ENCODE results near the gene GPRC5B.
A peak's percentile ranks its signal among the peaks of the same experiment; 100 is the strongest.

GPRC5B gene

GRCh38 chr16:19835196-19835595 is 49.5 kb downstream of the GPRC5B start:
- peaks cover 20% of the 10 kb centered on the region for H3K4me1 ChIP-seq (ENCODE audit: control insufficient read depth, insufficient read depth, low read length)
- H3K4me3 ChIP-seq (ENCODE audit: low read length) = no peak overlapping the region
- H3K27me3 ChIP-seq (ENCODE audit: control insufficient read depth, insufficient read depth, low read length) = no peaks in the 10 kb centered on the region
- no peak overlapping the region for H3K9ac ChIP-seq (ENCODE audit: low read length)
- H3K36me3 ChIP-seq (ENCODE audit: control insufficient read depth, insufficient read depth, low read length) = no peaks in the 10 kb centered on the region
- H3K9me3 ChIP-seq (ENCODE audit: control insufficient read depth, low read length) = no peaks in the 10 kb centered on the region

- Histone ChIP-seq H3K36me3 (ENCODE audit: control insufficient read depth, insufficient read depth, low read length) (no peaks in the 10 kb centered on the region), H3K4me3 (ENCODE audit: low read length) (no peak overlapping the region), H3K9ac (ENCODE audit: low read length) (no peak overlapping the region), H3K4me1 (ENCODE audit: control insufficient read depth, insufficient read depth, low read length) (peaks cover 32% of the 10 kb centered on the region), H3K27me3 (ENCODE audit: control insufficient read depth, insufficient read depth, low read length) (no peaks in the 10 kb centered on the region), H3K9me3 (ENCODE audit: control insufficient read depth, low read length) (no peaks in the 10 kb centered on the region)
These were observed 51.1 kb downstream of the GPRC5B start for GRCh38 chr16:19833581-19833980.

DNA sequence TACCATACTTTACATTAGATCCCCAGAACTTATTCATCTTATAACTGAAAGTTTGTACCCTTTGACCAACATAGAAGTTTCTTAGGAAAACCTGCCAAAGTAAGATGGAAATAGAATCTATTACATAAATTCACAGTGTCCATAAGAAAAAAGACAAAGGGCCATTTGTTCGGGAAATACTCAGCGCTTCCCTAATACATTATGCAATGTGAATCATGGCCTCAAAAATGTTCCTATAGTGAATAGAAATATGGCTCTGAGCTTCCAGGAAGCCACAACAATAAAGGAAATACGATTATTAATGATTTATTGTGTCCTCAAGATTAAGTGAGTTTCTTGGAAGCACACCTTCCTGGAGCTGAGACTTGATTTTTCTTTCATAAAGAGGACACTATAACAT is 51.5 kb downstream of the GPRC5B start:
- H3K27me3 ChIP-seq (ENCODE audit: control insufficient read depth, insufficient read depth, low read length) = no peaks in the 10 kb centered on the region
- no peaks in the 10 kb centered on the region for H3K9me3 ChIP-seq (ENCODE audit: control insufficient read depth, low read length)
- H3K4me1 ChIP-seq (ENCODE audit: control insufficient read depth, insufficient read depth, low read length) = peaks cover 30% of the 10 kb centered on the region
- H3K36me3 ChIP-seq (ENCODE audit: control insufficient read depth, insufficient read depth, low read length) = no peaks in the 10 kb centered on the region
- H3K4me3 ChIP-seq (ENCODE audit: low read length) = no peak overlapping the region
- no peak overlapping the region for H3K9ac ChIP-seq (ENCODE audit: low read length)

- no peaks in the 10 kb centered on the region for H3K36me3 ChIP-seq (ENCODE audit: control insufficient read depth, insufficient read depth, low read length)
- H3K9ac ChIP-seq (ENCODE audit: low read length) = no peak overlapping the region
- H3K4me1 ChIP-seq (ENCODE audit: control insufficient read depth, insufficient read depth, low read length) = peaks cover 27% of the 10 kb centered on the region
- no peaks in the 10 kb centered on the region for H3K27me3 ChIP-seq (ENCODE audit: control insufficient read depth, insufficient read depth, low read length)
- no peaks in the 10 kb centered on the region for H3K9me3 ChIP-seq (ENCODE audit: control insufficient read depth, low read length)
- no peak overlapping the region for H3K4me3 ChIP-seq (ENCODE audit: low read length)
These were observed 53.0 kb downstream of the GPRC5B start for GRCh38 chr16:19831678-19832077.

GRCh38 chr16:19830902-19831560 is 53.6 kb downstream of the GPRC5B start:
- H3K9me3 ChIP-seq (ENCODE audit: control insufficient read depth, low read length) = no peaks in the 10 kb centered on the region
- peaks cover 27% of the 10 kb centered on the region for H3K4me1 ChIP-seq (ENCODE audit: control insufficient read depth, insufficient read depth, low read length)
- H3K9ac ChIP-seq (ENCODE audit: low read length) = peak overlapping the region; percentile 16
- H3K27me3 ChIP-seq (ENCODE audit: control insufficient read depth, insufficient read depth, low read length) = no peaks in the 10 kb centered on the region
- no peaks in the 10 kb centered on the region for H3K36me3 ChIP-seq (ENCODE audit: control insufficient read depth, insufficient read depth, low read length)
- no peak overlapping the region for H3K4me3 ChIP-seq (ENCODE audit: low read length)

DNA sequence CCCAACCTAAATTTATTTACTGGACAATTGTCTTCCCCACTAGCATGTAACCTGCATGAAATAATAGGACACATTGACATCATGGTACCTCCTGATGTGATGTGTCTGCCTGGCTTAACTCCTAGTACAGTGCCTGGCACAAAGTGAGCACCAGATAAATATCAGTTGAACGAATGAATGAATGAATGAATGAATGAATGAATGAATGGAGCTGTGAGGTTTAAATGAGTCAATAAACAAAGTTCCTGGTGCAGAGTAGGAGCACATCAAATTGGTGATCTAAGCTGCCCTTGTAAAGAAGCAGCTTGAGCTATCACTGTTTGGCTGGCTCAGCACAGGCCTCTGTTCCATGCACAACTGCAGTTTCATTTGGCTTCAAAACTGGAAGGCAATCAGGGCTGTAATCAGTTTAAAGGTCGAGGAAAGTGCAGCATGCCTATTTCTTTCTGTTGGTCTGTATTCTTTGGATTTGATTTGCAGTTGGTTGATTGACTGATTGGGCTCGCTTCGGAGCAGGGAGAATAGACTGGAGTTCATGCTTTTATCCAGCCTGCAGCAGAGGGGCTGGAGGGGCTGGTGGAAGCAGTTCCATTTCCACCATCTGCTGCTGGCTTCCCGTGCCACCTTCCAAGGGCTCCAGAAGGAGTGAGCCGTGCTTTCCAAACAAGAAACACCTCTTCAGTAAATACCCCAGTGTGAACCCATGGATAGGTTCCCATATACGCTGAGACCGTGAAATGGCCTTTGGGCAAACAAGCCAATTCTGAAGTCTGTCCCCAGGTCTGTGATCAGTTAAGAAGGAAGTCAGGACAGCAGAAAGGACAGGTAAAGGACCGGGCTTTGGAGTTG is 54.6 kb downstream of the GPRC5B start:
- no peaks in the 10 kb centered on the region for H3K27me3 ChIP-seq (ENCODE audit: control insufficient read depth, insufficient read depth, low read length)
- H3K9me3 ChIP-seq (ENCODE audit: control insufficient read depth, low read length) = no peaks in the 10 kb centered on the region
- H3K4me1 ChIP-seq (ENCODE audit: control insufficient read depth, insufficient read depth, low read length) = peaks cover 27% of the 10 kb centered on the region
- H3K9ac ChIP-seq (ENCODE audit: low read length) = peak overlapping the region; percentile 16
- H3K4me3 ChIP-seq (ENCODE audit: low read length) = peak overlapping the region; percentile 4
- no peaks in the 10 kb centered on the region for H3K36me3 ChIP-seq (ENCODE audit: control insufficient read depth, insufficient read depth, low read length)

DNA sequence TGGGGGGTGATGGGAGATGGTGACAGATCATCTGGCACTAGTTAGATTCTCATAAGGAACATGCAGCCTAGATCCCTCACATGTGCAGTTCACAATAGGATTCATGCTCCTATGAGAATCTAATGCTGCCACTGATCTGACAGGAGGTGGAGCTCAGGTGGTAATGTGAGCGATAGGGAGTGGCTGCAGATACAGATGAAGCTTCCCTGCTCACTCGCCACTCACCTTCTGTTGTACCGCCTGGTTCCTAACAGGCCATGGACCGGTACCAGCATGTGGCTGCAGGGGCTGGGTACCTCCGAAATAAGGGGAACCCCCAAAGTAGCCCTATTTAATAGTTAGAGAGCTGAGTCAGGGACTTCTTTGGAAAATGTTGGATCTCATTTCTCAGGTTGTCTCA is 60.4 kb downstream of the GPRC5B start:
- H3K9me3 ChIP-seq (ENCODE audit: control insufficient read depth, low read length) = no peaks in the 10 kb centered on the region
- H3K9ac ChIP-seq (ENCODE audit: low read length) = no peak overlapping the region
- peaks cover 3% of the 10 kb centered on the region for H3K4me1 ChIP-seq (ENCODE audit: control insufficient read depth, insufficient read depth, low read length)
- no peaks in the 10 kb centered on the region for H3K27me3 ChIP-seq (ENCODE audit: control insufficient read depth, insufficient read depth, low read length)
- H3K4me3 ChIP-seq (ENCODE audit: low read length) = no peak overlapping the region
- H3K36me3 ChIP-seq (ENCODE audit: control insufficient read depth, insufficient read depth, low read length) = no peaks in the 10 kb centered on the region

GRCh38 chr16:19823322-19823721 is 61.3 kb downstream of the GPRC5B start:
- Histone ChIP-seq H3K27me3 (ENCODE audit: control insufficient read depth, insufficient read depth, low read length) (no peaks in the 10 kb centered on the region), H3K4me3 (ENCODE audit: low read length) (no peak overlapping the region), H3K9me3 (ENCODE audit: control insufficient read depth, low read length) (no peaks in the 10 kb centered on the region), H3K4me1 (ENCODE audit: control insufficient read depth, insufficient read depth, low read length) (no peaks in the 10 kb centered on the region), H3K36me3 (ENCODE audit: control insufficient read depth, insufficient read depth, low read length) (no peaks in the 10 kb centered on the region), H3K9ac (ENCODE audit: low read length) (no peak overlapping the region)

DNA sequence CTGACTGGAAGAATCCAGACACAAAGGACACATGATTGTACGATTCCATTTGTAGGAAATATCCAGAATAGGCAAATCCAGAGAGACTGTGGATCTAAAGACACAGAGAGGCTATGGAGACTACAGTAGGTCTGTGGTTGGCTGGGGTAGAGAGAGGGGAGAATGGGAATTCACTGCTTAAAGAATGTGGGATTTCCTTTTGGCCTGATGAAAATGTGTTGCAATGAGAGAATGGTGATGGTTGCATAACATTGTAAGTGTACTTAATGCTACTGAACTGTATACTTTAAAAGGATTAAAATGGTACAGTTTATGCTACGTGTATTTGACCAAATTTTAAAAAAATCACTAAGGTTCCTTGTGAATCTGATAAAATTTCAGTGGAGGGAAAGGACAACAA is 62.1 kb downstream of the GPRC5B start:
- Histone ChIP-seq H3K9ac (ENCODE audit: low read length) (no peak overlapping the region), H3K27me3 (ENCODE audit: control insufficient read depth, insufficient read depth, low read length) (no peaks in the 10 kb centered on the region), H3K4me3 (ENCODE audit: low read length) (no peak overlapping the region)

GRCh38 chr16:19817875-19818274 is 66.8 kb downstream of the GPRC5B start:
- no peak overlapping the region for H3K9ac ChIP-seq (ENCODE audit: low read length)
- no peaks in the 10 kb centered on the region for H3K36me3 ChIP-seq (ENCODE audit: control insufficient read depth, insufficient read depth, low read length)
- no peaks in the 10 kb centered on the region for H3K27me3 ChIP-seq (ENCODE audit: control insufficient read depth, insufficient read depth, low read length)
- no peaks in the 10 kb centered on the region for H3K9me3 ChIP-seq (ENCODE audit: control insufficient read depth, low read length)
- H3K4me3 ChIP-seq (ENCODE audit: low read length) = no peak overlapping the region
- peaks cover 9% of the 10 kb centered on the region for H3K4me1 ChIP-seq (ENCODE audit: control insufficient read depth, insufficient read depth, low read length)

More for the DNA sequence above, 62.1 kb downstream of the GPRC5B start:
- Histone ChIP-seq H3K36me3 (ENCODE audit: control insufficient read depth, insufficient read depth, low read length) (no peaks in the 10 kb centered on the region), H3K9me3 (ENCODE audit: control insufficient read depth, low read length) (no peaks in the 10 kb centered on the region), H3K4me1 (ENCODE audit: control insufficient read depth, insufficient read depth, low read length) (no peaks in the 10 kb centered on the region)

- Histone ChIP-seq H3K4me1 (ENCODE audit: control insufficient read depth, insufficient read depth, low read length) (peaks cover 9% of the 10 kb centered on the region), H3K9ac (ENCODE audit: low read length) (no peak overlapping the region), H3K27me3 (ENCODE audit: control insufficient read depth, insufficient read depth, low read length) (no peaks in the 10 kb centered on the region), H3K9me3 (ENCODE audit: control insufficient read depth, low read length) (no peaks in the 10 kb centered on the region), H3K36me3 (ENCODE audit: control insufficient read depth, insufficient read depth, low read length) (no peaks in the 10 kb centered on the region), H3K4me3 (ENCODE audit: low read length) (no peak overlapping the region)
These were observed 67.5 kb downstream of the GPRC5B start for GRCh38 chr16:19817122-19817521.

- Histone ChIP-seq H3K9me3 (ENCODE audit: control insufficient read depth, low read length) (no peaks in the 10 kb centered on the region), H3K9ac (ENCODE audit: low read length) (no peak overlapping the region), H3K36me3 (ENCODE audit: control insufficient read depth, insufficient read depth, low read length) (no peaks in the 10 kb centered on the region), H3K27me3 (ENCODE audit: control insufficient read depth, insufficient read depth, low read length) (no peaks in the 10 kb centered on the region), H3K4me3 (ENCODE audit: low read length) (no peak overlapping the region), H3K4me1 (ENCODE audit: control insufficient read depth, insufficient read depth, low read length) (peaks cover 23% of the 10 kb centered on the region)
These were observed 69.2 kb downstream of the GPRC5B start for GRCh38 chr16:19815418-19815817.

All from mucosa of stomach (tissue), 1 donor.